IPS DF 19.7 (cell line): ENCODE data around the gene ADAMTS7.
"Not testable (repeated sequence)": the region's sequence is repeated elsewhere in the genome, so short reads cannot be mapped to it uniquely, and the experiment has no call there.

Source experiments
- DNase-seq: peaks from one replicate; pipeline ENCODE4 v3.0.0-alpha.2; 2013; ENCODE audit warnings: low read depth, low spot score

The ADAMTS7 gene

GRCh38 chr15:78753359-78753659, 58.0 kb downstream of the ADAMTS7 start:
- not testable (repeated sequence) for DNase-seq

- no peak for DNase-seq
These were observed 58.5 kb downstream of the ADAMTS7 start for GRCh38 chr15:78752492-78753358.

- no peak for DNase-seq
These were observed 59.7 kb downstream of the ADAMTS7 start for GRCh38 chr15:78751602-78751979.

GRCh38 chr15:78750974-78751601, 60.2 kb downstream of the ADAMTS7 start:
- peak; percentile 60 for DNase-seq

- no peak for DNase-seq
These were observed 60.7 kb downstream of the ADAMTS7 start for GRCh38 chr15:78750566-78750965.

GRCh38 chr15:78749831-78750230, 61.4 kb downstream of the ADAMTS7 start:
- no peak for DNase-seq

- not testable (repeated sequence) for DNase-seq
These were observed 63.4 kb downstream of the ADAMTS7 start for GRCh38 chr15:78747877-78748276.

GRCh38 chr15:78741674-78742073, 69.6 kb downstream of the ADAMTS7 start:
- not testable (repeated sequence) for DNase-seq

- DNase-seq = no peak
These were observed 70.4 kb downstream of the ADAMTS7 start for GRCh38 chr15:78740904-78741274.

GRCh38 chr15:78739996-78740903, 71.0 kb downstream of the ADAMTS7 start:
- DNase-seq = peak; percentile 38

- no peak for DNase-seq
These were observed 72.1 kb downstream of the ADAMTS7 start for GRCh38 chr15:78739206-78739605.

- not testable (repeated sequence) for DNase-seq
These were observed 73.2 kb downstream of the ADAMTS7 start for GRCh38 chr15:78737931-78738558.

GRCh38 chr15:78737187-78737820, 74.0 kb downstream of the ADAMTS7 start:
- no peak for DNase-seq

GRCh38 chr15:78736286-78736685, 75.0 kb downstream of the ADAMTS7 start:
- DNase-seq = not testable (repeated sequence)

- no peak for DNase-seq
These were observed 76.7 kb downstream of the ADAMTS7 start for GRCh38 chr15:78734451-78735064.

GRCh38 chr15:78732634-78733033, 78.6 kb downstream of the ADAMTS7 start:
- no peak for DNase-seq

- DNase-seq = no peak
These were observed 80.3 kb downstream of the ADAMTS7 start for GRCh38 chr15:78730955-78731354.

GRCh38 chr15:78728427-78728826, 82.8 kb downstream of the ADAMTS7 start:
- not testable (repeated sequence) for DNase-seq

- DNase-seq = no peak
These were observed 83.7 kb downstream of the ADAMTS7 start for GRCh38 chr15:78727561-78727960.

- DNase-seq = peak; percentile 45
These were observed 84.3 kb downstream of the ADAMTS7 start for GRCh38 chr15:78726870-78727551.
